Retina (tissue), 1 donor: ENCODE measurements around the gene SHOC2.

Experiments used
- DNase-seq: peaks from one replicate; pipeline ENCODE4 v3.0.0-alpha.2; 2016

The SHOC2 gene

GRCh38 chr10:110985497-110986275 is 66.3 kb downstream of the SHOC2 start:
- no peak for DNase-seq

GRCh38 chr10:110989016-110989415 is 69.6 kb downstream of the SHOC2 start:
- no peak for DNase-seq

- no peak for DNase-seq
Observed at GRCh38 chr10:110992006-110992800, 72.8 kb downstream of the SHOC2 start.

- no peak for DNase-seq
Observed at GRCh38 chr10:110993024-110993693, 73.8 kb downstream of the SHOC2 start.

DNA sequence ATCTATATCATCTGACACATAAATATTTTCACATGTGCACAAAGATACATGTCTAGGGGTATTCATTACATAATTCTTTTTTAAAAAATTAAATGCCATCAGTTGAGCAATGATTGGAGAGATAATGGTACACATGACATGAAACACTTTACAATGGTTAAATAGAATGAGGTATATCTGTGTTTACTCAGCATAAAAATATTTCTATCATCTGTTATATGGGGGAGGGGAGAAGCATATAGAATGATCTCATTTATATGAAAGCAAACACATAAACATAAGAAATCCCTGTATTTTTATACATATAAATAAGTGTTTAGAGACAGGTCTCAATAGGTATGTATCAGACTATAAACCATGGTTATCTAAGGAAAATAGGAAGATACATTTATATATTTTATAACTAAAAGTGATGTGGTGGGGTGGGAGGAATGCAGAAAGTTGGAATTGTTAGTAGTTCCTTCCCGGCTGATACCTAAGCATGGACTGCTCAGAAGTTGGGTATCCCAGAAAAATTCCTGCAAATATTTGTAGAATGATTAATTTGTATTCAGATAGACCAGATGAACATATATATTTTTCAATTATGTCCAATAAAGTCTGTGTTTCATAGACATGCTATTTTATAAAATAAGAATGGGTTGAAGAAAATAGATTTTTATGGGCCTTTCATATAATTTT is 75.1 kb downstream of the SHOC2 start:
- DNase-seq: no peak

DNA sequence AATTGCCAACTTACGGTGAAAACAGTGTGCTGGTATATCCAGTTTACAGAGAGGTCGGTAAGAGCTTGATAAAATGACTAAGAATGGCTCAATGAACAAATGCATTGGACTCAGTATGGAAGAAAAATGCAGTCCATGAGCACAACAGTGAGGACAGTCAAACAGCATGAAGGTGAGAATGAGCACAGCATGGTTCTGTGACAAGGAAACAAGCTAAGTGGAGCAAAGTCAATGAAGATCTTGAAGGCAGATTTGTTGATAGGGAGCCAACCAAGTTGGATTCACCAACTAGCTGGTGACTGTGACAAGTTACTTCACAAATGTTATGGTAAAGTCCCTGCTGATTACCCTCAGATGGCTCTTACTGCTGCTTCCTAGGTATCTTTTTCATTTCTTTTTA is 75.9 kb downstream of the SHOC2 start:
- DNase-seq: no peak

- no peak for DNase-seq
Observed at GRCh38 chr10:110996256-110996655, 76.9 kb downstream of the SHOC2 start.

DNA sequence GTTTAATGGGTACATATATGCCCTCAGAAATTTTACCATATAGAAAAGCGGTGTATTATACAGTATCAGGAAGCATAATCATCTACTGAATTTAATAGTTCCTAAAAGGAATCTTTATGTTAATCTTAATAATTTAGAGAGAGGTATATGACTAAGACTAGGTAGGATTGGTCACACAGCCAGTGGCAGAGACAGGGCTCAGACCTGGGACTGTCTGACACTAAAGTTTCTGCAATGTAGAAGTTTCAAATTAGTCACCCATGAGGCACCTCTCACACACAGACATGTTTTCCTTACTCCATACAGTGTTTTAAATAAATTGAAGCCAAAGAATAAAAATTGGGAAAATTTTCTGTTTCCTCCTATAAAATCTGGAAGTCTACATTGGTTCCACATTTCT is 84.6 kb downstream of the SHOC2 start:
- DNase-seq: no peak

DNA sequence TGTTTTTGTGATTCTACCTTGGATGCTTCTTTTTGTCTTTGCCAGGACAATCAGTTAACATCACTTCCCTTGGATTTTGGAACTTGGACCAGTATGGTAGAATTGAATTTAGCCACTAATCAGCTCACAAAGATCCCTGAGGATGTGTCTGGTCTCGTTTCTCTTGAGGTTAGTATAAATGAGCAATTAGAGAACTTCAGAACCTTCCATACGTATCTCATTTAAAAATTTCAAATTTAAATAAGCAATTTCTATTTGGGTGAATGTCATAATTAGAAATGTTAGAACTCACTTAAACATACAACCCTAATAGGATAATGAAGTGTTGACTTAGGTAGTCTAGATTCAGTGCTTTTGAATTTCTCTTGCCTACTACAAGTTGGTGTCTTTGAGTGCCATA is 88.1 kb downstream of the SHOC2 start:
- no peak for DNase-seq

GRCh38 chr10:111015181-111015580 is 95.8 kb downstream of the SHOC2 start:
- DNase-seq: no peak

- no peak for DNase-seq
Observed at GRCh38 chr10:111017098-111017497, 97.7 kb downstream of the SHOC2 start.

DNA sequence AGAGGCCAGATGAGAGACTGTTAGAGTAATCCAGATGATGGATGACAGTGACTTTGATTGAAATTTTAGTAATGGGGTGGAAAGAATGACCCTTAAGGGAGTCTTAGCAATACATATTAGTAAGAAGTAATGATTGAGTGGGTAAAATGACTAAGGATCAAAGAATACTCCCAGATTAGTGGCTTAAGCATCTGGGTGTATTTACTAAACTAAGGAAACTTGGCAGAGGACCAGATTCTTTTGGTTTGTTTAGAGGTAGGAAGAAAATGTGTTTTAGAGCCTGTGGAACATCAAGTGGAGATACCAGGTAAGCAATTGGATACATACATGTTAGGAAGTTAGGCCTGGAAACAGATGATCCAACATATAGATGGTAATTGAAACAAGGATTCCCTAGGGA is 98.6 kb downstream of the SHOC2 start:
- DNase-seq: no peak

DNA sequence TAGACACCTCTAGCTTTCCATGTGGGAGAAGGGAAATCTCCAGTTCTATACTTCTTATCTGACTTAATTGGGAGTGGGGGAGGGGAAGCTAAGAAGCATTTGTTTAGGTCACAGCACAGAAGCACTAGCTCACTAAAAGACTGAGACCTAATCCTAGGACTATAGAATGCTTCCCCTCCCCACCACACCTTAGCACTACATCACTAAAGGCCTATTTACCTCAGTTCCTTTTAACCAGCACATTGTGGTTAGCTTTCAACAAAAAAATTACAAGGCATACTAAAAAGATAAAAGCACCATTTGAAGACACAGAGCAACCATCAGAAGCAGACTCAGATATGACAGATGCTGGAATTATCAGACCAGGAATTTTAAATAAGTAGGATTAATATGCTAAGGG is 103.7 kb downstream of the SHOC2 start:
- DNase-seq: no peak

GRCh38 chr10:111030042-111030750 is 110.8 kb downstream of the SHOC2 start:
- no peak for DNase-seq

GRCh38 chr10:111034598-111035310 is 115.3 kb downstream of the SHOC2 start:
- no peak for DNase-seq

DNA sequence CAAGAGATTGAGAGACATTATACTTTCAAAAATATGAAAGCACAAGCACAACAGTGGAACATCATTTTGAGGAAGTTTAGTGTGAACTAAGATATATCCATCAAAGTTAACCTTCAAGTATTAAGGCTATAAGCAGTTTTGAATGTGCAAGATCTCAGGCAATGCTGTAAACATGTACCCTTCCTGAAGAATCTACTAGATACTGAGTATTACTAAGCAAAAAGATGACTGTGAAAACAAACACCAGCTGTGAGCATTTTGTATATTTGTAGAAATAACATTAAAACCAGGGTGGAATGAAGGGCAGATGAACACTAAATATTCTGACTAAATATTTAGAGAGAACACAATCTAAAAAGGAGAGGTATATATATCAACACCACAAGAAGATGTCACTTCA is 116.1 kb downstream of the SHOC2 start:
- no peak for DNase-seq

DNA sequence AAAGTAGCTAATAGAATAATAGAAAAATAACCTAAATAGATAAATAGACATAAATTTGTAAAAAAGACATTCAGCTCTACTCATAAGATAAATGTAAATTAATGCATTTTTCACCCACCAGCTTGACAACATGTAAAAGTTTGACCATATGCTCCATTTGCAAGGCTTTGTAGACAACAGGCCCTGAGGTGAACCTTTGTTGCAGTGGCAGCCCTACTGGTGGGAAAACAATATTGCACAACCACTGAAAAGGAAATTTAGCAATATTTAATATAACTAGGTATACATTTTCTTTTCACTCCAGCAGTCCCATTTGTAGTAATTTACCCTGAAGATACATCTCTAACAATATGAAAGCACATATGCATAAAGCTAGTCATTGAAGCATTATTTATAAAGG is 118.5 kb downstream of the SHOC2 start:
- no peak for DNase-seq

- DNase-seq: no peak
Observed at GRCh38 chr10:111039522-111039921, 120.1 kb downstream of the SHOC2 start.

- no peak for DNase-seq
Observed at GRCh38 chr10:111057006-111057405, 137.6 kb downstream of the SHOC2 start.
